GM19397 (cell line): Measurements from ENCODE around the gene CD36.

Experiments
- ATAC-seq: cut with Tn5 transposase; IDR thresholded peaks from one replicate; pipeline ENCODE4 v1.9.1; 2021; ENCODE audit warnings: mild to moderate bottlenecking, moderate library complexity; ENCODE audit not compliant: unreplicated experiment

The CD36 gene

GRCh38 chr7:80623503-80624252, 14.8 kb upstream of the CD36 start:
- no peak for ATAC-seq

DNA sequence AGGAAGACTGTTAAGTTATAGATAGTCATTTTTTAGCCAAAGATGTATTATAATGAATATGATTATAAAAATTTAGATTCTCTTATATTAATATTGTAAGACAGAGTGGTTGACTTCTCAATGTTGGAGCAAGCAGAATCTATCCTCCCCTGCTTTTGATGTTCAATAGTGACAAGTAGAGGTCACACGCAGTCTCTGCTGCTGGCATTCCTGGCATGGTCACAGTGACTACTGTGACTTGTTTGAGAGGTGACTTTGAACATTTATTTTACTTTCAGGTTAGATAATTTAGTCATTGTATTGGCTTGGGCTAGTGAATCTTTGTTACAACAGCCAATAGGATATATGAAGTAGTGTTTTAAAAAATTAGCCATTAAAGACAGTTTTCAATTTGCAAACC, 13.7 kb upstream of the CD36 start:
- ATAC-seq, result no peak

- ATAC-seq, result no peak
Observed at GRCh38 chr7:80629023-80629422, 9.4 kb upstream of the CD36 start.

DNA sequence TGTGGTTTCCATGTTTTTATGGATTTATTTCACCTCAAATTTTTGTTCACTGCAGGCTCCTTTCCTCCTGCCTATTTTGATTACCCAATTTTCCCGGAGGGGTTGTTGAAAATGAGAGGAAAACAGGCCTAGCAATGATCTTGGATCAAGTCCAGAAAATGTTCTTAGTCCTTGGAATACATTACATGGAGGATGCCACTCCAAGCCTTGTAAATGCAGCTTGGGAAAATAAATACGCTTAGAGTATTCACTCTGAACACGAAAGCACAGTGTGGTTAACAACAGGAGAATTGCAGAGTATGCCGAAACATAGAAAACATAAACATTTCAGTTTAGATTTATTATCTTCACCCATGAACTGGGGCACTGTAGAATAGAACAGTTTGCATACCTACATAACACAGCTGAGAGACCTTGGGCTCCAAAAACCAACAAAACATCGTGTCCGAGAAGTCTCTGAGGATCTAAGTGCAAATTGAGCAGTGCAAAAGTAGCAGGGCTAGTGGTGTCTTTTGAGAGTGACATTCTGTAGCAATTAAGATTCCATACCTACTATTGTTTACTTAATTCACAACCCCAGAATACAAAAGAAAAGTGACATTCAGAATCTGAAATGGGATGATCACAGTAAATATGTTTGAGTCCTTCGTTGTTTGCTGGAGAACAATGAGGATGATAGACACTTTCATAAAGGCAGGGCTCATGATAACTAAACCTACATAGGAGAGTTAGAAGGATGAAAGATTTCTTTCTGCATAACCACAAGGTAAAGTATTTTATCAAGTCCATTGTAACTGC, 7.6 kb upstream of the CD36 start:
- no peak for ATAC-seq

DNA sequence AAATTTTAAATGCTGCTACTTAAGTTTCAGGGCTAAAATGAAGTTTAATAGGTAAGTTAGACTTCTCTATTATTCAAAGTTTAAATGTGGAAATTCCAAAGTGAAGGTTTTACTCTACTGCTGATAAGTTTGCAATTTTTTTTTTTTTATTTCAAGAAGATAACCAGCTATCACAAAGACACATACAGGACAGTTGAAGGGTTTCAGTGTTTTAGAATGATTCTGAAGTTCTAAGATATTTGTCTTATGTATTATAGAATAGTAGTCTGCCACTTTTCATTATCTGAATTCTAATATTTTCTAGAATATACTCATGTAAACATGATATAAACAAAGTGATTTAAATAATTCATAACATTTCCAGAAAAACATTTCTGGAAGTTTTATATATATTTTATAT, 7.0 kb upstream of the CD36 start:
- no peak for ATAC-seq

DNA sequence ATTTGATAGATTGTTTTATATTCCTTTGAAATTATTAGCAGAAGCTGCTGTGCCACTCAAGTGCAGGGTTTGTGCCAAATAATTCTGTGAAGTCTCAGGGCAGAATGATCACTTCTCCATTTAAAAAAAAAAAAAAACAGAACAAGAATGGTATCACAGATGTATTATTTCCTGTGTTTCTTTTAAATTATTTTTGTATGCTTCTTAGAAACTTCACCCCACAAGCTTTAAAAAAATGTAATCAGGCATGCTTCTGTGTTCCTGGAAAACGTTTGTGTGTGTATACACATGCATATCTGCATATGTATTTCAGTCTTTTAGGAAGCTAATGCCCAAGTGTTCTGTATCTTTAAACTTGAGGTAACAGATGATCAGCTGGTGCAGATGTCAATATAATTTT, 6.3 kb upstream of the CD36 start:
- ATAC-seq, result no peak

GRCh38 chr7:80632819-80633218, 5.6 kb upstream of the CD36 start:
- ATAC-seq, result no peak

- ATAC-seq, result no peak
Observed at GRCh38 chr7:80634505-80634904, 3.9 kb upstream of the CD36 start.

GRCh38 chr7:80635533-80635932, 2.9 kb upstream of the CD36 start:
- no peak for ATAC-seq

DNA sequence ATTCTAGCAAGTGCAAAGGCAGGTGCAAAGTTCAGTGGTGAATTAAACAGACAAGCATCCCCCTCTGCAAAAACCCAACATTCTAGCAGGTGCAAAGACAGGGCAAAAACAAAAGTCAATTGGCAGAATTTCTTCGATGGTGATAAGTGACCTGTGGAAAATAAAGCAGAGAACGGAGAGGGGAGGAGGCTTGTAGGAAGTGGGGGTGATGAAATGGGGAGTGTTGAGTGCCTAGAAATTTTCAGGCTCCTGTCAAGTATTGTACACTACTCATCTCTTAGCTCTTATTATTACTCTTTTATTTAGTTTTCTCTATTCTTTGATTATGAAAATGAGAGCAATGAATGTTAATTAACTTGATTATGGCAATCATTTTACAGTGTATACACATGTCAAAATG, 2.4 kb upstream of the CD36 start:
- no peak for ATAC-seq

GRCh38 chr7:80636709-80637108, 1.7 kb upstream of the CD36 start:
- ATAC-seq, result no peak

GRCh38 chr7:80637454-80637853, 988 bp upstream of the CD36 start:
- no peak for ATAC-seq

DNA sequence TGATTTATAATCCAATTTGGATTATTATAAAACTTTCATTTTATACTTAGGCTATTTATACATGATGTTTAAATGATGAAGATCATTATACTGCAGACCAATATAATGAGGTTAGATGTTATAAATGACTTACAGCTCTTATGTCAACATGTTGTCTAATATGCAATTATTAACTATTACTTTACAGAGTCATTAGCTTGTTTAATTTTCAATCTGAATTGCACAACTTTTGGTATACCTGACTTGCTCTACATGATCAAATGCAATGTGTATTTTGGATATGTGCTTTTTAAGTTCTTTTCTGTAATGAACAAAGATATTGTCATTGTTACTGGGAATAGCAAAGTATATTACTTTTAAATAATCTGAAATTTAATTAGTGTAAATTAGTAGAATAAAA, 569 bp downstream of the CD36 start:
- no peak for ATAC-seq

- ATAC-seq, result no peak
Observed at GRCh38 chr7:80640846-80641245, 2.4 kb downstream of the CD36 start.

DNA sequence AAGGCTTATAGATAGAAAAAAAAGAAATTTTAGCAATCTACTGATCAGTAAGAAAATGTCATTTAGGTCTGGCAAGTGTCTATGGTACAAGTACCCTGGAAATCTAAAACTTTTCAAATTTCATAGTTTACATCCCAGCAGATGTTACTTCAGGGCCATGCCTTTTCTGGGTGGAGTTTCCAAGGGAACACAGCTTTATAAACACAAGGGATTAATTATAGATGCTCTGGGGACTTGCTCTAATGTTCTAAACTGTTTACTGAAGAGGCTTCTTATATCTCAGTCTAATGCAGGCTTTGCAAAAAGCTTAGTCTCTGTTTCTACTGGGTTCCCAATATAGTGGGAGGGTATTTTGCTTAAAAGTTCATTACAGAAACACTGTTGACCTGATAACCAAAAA, 3.1 kb downstream of the CD36 start:
- ATAC-seq, result no peak

- ATAC-seq, result no peak
Observed at GRCh38 chr7:80642871-80643270, 4.4 kb downstream of the CD36 start.

DNA sequence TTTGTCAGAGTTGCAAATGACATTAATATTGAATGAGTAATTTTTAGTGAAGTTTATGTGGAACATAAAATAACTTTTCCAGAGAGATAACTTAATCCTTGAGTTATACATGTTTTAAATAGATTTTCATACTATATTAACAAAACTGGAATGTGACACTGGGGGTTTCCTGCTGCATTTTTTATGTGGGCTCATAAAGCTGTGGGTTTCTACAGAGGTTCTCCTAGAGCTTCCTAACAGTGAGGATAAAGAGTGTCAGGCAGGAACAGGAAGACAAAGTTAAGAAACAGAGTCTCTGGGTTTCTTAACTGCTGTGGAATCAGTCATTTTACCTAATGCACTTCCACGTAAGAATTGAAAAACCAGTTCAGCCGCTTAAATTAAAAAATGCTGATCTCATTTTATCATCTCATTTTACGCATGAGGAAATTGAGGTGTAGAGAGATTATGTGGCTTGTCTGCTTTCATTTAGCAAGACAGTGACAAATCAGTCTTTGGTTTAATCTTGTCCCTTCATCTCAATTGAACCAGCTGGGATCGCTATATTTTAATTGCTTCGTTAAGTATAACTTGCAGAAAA, 5.0 kb downstream of the CD36 start:
- no peak for ATAC-seq

DNA sequence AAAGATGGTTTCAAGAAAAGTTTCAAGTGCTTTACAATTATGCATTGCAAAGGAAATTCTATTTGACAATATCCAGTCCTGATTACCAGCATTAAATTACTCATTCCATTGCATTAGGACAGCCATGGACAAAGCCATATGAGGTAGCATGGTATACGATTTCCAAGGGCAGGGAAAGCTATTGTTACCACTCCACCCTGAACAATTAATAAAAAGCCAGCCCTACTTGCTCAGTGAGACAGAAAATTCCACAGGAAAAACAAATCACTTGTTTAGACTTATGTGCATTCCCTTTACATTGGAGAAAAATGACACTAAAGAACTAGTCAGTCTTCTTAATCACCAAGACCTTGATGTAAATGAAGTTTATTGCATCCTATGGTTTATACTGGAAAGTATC, 5.6 kb downstream of the CD36 start:
- ATAC-seq, result no peak

DNA sequence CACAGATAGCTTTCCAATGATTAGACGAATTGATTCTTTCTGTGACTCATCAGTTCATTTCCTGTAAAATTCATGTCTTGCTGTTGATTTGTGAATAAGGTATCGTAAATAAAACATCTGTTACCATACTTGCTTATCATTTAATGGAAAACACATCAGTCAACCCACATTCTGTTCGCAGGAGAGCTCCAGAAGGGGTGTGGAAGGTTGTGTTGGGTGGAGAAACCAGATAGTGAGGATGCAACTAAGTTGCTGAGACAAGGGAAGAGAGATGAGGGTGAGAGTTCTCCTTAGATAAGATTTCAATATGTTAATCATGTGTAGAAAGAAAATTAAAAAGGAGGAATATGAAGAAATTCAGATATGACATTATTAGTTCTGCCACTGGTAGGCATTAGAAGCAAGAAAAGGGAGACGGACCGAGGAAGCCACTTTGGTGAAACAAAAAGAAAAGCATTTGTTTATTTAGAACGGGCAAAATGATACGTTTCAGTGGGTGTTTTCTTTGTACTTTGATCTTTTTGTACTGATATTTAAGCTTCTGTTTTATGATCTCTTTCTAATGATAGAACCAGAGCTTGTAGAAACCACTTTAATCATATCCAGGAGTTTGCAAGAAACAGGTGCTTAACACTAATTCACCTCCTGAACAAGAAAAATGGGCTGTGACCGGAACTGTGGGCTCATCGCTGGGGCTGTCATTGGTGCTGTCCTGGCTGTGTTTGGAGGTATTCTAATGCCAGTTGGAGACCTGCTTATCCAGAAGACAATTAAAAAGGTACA, 7.8 kb downstream of the CD36 start:
- no peak for ATAC-seq

GRCh38 chr7:80647436-80647835, 9.0 kb downstream of the CD36 start:
- no peak for ATAC-seq

- no peak for ATAC-seq
Observed at GRCh38 chr7:80648031-80648600, 9.7 kb downstream of the CD36 start.
